ENCODE data around the gene CFAP97.

CFAP97 gene

GRCh38 chr4:185186769-185187168 lies 17.0 kb downstream of the CFAP97 start:
- TF ChIP-seq TAF1 (IDR thresholded peaks at IDR 0.05; ENCODE audit: borderline replicate concordance, insufficient read depth, low read length) (no peak), FOXP2 (optimal IDR thresholded peaks at IDR 0.05; ENCODE audit: borderline replicate concordance, extremely low read depth, extremely low read length, insufficient read depth) (no peak), SIN3A (IDR thresholded peaks at IDR 0.05; ENCODE audit: borderline replicate concordance, insufficient read depth, low read length) (no peak), POLR2AphosphoS5 (IDR thresholded peaks at IDR 0.05; ENCODE audit: low read depth, low read length) (no peak), REST (IDR thresholded peaks at IDR 0.05; ENCODE audit: insufficient read depth in 1 of 2, low read depth in 2 of 2, low read length in 2 of 2) (no peak)

GRCh38 chr4:185183622-185184281 lies 20.0 kb downstream of the CFAP97 start:
- TF ChIP-seq TAF1 (IDR thresholded peaks at IDR 0.05; ENCODE audit: borderline replicate concordance, insufficient read depth, low read length) (no peak), FOXP2 (optimal IDR thresholded peaks at IDR 0.05; ENCODE audit: borderline replicate concordance, extremely low read depth, extremely low read length, insufficient read depth) (no peak), SIN3A (IDR thresholded peaks at IDR 0.05; ENCODE audit: borderline replicate concordance, insufficient read depth, low read length) (no peak), POLR2AphosphoS5 (IDR thresholded peaks at IDR 0.05; ENCODE audit: low read depth, low read length) (no peak), REST (IDR thresholded peaks at IDR 0.05; ENCODE audit: insufficient read depth in 1 of 2, low read depth in 2 of 2, low read length in 2 of 2) (no peak)

- no peak for TF ChIP-seq SIN3A (IDR thresholded peaks at IDR 0.05; ENCODE audit: borderline replicate concordance, insufficient read depth, low read length)
- TF ChIP-seq TAF1 (IDR thresholded peaks at IDR 0.05; ENCODE audit: borderline replicate concordance, insufficient read depth, low read length) = no peak
- TF ChIP-seq REST (IDR thresholded peaks at IDR 0.05; ENCODE audit: insufficient read depth in 1 of 2, low read depth in 2 of 2, low read length in 2 of 2) = no peak
- no peak for TF ChIP-seq POLR2AphosphoS5 (IDR thresholded peaks at IDR 0.05; ENCODE audit: low read depth, low read length)
- TF ChIP-seq FOXP2 (optimal IDR thresholded peaks at IDR 0.05; ENCODE audit: borderline replicate concordance, extremely low read depth, extremely low read length, insufficient read depth) = no peak
These were observed 21.6 kb downstream of the CFAP97 start for GRCh38 chr4:185182239-185182638.

GRCh38 chr4:185179488-185179887 lies 24.3 kb downstream of the CFAP97 start:
- no peak for TF ChIP-seq SIN3A (IDR thresholded peaks at IDR 0.05; ENCODE audit: borderline replicate concordance, insufficient read depth, low read length)

GRCh38 chr4:185171373-185172071 lies 32.3 kb downstream of the CFAP97 start:
- TF ChIP-seq SIN3A (IDR thresholded peaks at IDR 0.05; ENCODE audit: borderline replicate concordance, insufficient read depth, low read length) (no peak), TAF1 (IDR thresholded peaks at IDR 0.05; ENCODE audit: borderline replicate concordance, insufficient read depth, low read length) (no peak), FOXP2 (optimal IDR thresholded peaks at IDR 0.05; ENCODE audit: borderline replicate concordance, extremely low read depth, extremely low read length, insufficient read depth) (no peak), REST (IDR thresholded peaks at IDR 0.05; ENCODE audit: insufficient read depth in 1 of 2, low read depth in 2 of 2, low read length in 2 of 2) (no peak), POLR2AphosphoS5 (IDR thresholded peaks at IDR 0.05; ENCODE audit: low read depth, low read length) (no peak)
